SK-N-MC (cell line): ENCODE data around the gene NDFIP1.

Experiments
- EZH2 ChIP-seq: fragments of 200-600 bp; sonication (generic); IDR thresholded peaks from one replicate; pipeline ENCODE4 v1.6.1; 2017; ENCODE audit warnings: antibody characterized with exemption
- POLR2AphosphoS5 ChIP-seq: IDR thresholded peaks from 2 replicates; pipeline ENCODE4 v1.6.1; 2012; ENCODE audit warnings: mild to moderate bottlenecking, low read depth, low read length, borderline replicate concordance

GRCh38 chr5:142131394-142131793 lies 22.8 kb downstream of the NDFIP1 start:
- no peak for TF ChIP-seq EZH2
- TF ChIP-seq POLR2AphosphoS5: no peak
